ENCODE measurements around the gene SEC24A.
"Not testable (repeated sequence)": the region's sequence is repeated elsewhere in the genome, so short reads cannot be mapped to it uniquely, and the experiment has no call there.

Gene SEC24A

DNA sequence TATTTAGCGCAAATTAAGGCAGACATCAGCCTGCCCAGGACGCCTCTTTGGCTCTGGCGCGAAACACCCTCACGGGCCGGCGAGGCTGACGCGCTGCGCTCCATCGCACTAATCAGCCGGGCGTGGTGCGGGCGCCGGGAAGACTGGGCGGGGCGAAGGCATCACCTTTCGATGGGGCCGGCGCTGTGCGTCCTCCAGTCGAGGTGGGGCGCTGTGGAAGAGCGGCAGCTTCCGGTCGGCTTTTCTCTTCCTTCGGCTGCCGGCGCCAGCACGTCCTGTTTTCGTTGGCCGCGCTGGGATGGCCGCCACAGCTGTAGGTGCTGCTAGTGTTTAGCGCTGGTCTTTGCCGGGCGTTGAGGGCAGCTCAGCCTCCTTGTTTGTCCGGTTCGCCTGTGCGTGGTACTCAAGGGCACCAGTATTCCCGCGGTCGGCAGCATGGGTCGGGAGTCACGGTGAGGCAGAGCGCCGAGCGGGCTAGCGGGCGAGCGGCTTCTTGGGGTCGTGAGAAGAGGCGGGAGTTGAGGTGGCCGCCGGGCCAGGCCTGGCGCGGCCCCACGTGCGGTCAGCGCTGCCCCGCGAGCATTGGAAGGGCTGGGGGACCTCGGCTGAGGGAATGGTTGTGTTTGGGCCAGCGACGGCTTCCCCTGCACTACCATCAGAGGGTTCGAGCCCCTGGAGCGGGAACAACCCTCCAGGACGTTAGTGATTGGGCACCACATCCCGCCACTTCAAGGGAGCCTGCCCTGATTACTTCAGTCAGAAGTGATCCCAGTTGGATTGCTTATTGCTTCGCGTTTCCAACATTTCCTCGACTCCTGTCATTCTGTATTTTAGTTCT lies 110.1 kb downstream of the SEC24A start, which contains the start of gene DDX46:
Gene DDX46 (plus strand): TSS at position 276 of the 838 bp plus-strand sequence. CDS start 160 bp downstream, at position 436.
- DNase-seq = peak; percentile 72

DNA sequence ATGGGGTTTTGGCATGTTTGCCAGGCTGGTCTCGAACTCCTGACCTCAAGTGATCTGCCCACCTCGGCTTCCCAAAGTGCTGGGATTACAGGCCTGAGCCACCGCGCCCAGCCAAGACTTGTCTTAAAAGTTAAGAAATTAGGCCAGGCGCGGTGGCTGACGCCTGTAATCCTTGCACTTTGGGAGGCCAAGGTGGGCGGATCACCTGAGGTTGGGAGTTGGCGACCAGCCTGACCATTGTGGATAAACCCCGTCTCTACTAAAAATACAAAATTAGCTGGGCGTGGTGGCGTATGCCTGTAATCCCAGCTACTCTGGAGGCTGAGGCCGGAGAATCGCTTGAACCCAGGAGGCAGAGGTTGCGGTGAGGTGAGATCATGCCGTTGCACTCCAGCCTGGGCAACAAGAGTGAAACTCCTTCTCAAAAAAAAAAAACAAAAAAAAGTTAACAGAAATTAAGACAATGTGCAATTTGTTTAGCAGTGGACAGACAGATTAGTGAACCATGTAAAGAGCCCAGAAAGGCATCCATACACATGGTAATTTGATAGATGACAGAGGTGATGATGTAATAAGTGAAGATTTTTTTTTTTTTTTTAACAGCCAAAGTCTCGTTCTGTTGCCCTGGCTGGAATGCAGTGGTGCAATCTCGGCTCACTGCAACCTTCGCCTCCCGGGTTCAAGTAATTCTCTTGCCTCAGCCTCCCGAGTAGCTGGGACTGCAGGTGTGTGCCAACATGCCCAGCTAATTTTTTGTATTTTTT lies 119.1 kb downstream of the SEC24A start:
- not testable (repeated sequence) for DNase-seq

DNA sequence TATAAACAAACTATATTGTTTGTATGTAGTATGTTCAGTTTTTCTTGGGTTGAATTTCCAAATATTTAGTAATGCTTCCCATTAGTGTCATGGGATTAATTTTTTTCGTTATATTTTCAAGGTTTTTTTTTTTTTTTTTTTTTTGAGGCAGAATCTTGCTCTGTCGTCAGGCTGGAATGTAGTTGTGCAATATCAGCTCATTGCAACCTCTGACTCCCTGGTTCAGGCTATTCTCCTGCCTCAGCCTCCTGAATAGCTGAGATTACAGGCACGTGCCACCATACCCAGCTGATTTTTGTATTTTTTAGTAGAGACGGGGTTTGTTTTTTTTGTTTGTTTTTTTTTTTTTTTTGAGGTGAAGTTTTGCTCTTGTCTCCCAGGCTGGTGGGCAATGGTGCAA lies 120.6 kb downstream of the SEC24A start:
- no peak for DNase-seq

DNA sequence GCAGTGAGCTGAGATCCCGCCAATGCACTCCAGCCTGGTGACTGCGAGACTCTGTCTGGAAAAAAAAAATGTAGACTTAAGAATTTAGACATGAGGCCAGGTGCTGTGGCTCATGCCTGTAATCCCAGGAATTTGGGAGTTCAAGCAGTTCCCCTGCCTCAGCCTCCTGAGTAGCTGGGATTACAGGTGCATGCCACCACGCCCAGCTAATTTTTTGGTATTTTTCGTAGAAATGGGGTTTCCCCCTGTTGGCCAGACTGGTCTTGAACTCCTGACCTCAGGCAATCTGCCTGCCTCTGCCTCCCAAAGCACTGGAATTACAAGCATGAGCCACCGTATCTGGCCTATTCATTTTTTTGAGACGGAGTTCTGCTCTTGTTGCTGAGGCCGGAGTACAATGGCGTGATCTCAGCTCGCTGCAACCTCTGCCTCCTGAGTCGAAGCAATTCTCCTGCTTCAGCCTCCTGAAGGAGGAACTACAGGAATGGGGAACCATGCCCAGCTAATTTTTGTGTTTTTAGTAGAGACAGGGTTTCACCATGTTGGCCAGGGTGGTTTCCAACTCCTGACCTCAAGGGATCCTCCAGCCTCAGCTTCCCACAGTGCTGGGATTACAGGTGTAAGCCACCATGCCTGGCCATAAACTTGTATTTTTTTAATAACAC lies 124.0 kb downstream of the SEC24A start:
- no peak for DNase-seq

DNA sequence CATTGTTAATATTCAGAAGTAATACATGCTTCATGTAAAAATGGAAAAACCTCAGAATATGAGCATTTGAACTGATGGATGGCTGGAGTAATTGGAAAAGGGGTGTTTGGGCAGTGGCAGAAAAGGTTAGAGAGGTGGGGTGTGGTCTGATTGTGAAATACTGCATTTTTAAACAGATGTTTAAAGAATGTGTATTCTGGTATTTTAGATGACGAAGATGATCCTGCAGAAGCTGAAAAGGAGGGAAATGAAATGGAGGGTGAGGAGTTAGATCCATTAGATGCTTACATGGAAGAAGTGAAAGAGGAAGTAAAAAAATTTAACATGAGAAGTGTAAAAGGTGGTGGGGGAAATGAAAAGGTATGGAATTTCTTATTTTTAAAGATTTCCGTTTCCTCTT lies 128.8 kb downstream of the SEC24A start:
- DNase-seq = no peak
